Right forelimb (tissue), 1 donor: ENCODE measurements around the gene CEP192.
A peak's percentile ranks its signal among the peaks of the same experiment; 100 is the strongest.

Experiments
- DNase-seq: peaks from one replicate; pipeline ENCODE4 v3.0.0-alpha.2; 2018

Gene CEP192

GRCh38 chr18:13107074-13107473 lies 115.9 kb downstream of the CEP192 start:
- no peak for DNase-seq

GRCh38 chr18:13108330-13108729 lies 117.2 kb downstream of the CEP192 start:
- no peak for DNase-seq

GRCh38 chr18:13110559-13110958 lies 119.4 kb downstream of the CEP192 start:
- no peak for DNase-seq

GRCh38 chr18:13112982-13113381 lies 121.8 kb downstream of the CEP192 start:
- no peak for DNase-seq

GRCh38 chr18:13120255-13120654 lies 129.1 kb downstream of the CEP192 start:
- DNase-seq = no peak

GRCh38 chr18:13120983-13121441 lies 129.8 kb downstream of the CEP192 start:
- no peak for DNase-seq

GRCh38 chr18:13124411-13124810 lies 133.2 kb downstream of the CEP192 start:
- no peak for DNase-seq

- no peak for DNase-seq
These were observed 134.0 kb downstream of the CEP192 start for GRCh38 chr18:13125191-13125590.

- no peak for DNase-seq
These were observed 135.9 kb downstream of the CEP192 start for GRCh38 chr18:13126966-13127598.

- no peak for DNase-seq
These were observed 140.1 kb downstream of the CEP192 start for GRCh38 chr18:13131283-13131682.

- no peak for DNase-seq
These were observed 143.6 kb downstream of the CEP192 start for GRCh38 chr18:13134551-13135401.

GRCh38 chr18:13136056-13136903 lies 145.1 kb downstream of the CEP192 start:
- DNase-seq = no peak

- peak; percentile 76 for DNase-seq
These were observed 145.9 kb downstream of the CEP192 start for GRCh38 chr18:13136904-13137669.

- no peak for DNase-seq
These were observed 146.7 kb downstream of the CEP192 start for GRCh38 chr18:13137670-13138419.

GRCh38 chr18:13138420-13139139 lies 147.4 kb downstream of the CEP192 start:
- no peak for DNase-seq

- no peak for DNase-seq
These were observed 148.8 kb downstream of the CEP192 start for GRCh38 chr18:13139885-13140450.

- DNase-seq = no peak
These were observed 150.0 kb downstream of the CEP192 start for GRCh38 chr18:13141209-13141608.

GRCh38 chr18:13145636-13146190 lies 154.6 kb downstream of the CEP192 start:
- no peak for DNase-seq

- no peak for DNase-seq
These were observed 156.0 kb downstream of the CEP192 start for GRCh38 chr18:13147130-13147529.

- DNase-seq = no peak
These were observed 160.5 kb downstream of the CEP192 start for GRCh38 chr18:13151656-13152055.
